22Rv1 (cell line): ENCODE results near the gene CDH8.

ENCODE experiments used
- CTCF ChIP-seq: fragments of 450-650 bp; IDR thresholded peaks from 2 replicates; pipeline ENCODE4 v1.5.1; 2017; ENCODE audit warnings: mild to moderate bottlenecking
- ZFX ChIP-seq: fragments of 450-650 bp; IDR thresholded peaks from 2 replicates; pipeline ENCODE4 v1.6.1; 2017; ENCODE audit warnings: antibody characterized with exemption, borderline replicate concordance

GRCh38 chr16:61891460-61891859 lies 144.8 kb downstream of the CDH8 start:
- TF ChIP-seq CTCF (no peak), ZFX (no peak)
